ENCODE results near the gene KCNN3.

The KCNN3 gene

DNA sequence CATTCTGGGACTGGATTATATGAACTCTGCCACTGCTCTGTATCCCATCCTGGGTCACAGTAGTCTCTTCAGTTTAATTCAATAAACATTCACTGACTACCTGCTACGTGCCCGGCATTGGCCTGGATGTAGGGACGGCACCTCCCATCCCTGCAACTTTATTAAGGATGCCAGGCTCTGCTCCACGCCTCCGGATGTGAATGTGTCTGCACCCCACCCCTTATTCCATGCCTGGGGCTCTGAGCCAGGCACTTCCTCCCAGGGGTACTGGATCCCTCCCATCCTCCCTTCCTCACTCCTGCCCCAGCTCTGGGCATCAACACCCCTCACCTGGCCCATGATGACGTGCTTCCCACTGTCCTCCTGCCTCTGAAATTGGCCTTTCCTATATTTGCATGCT, 53.7 kb downstream of the KCNN3 start:
- no peak for DNase-seq (ENCODE audit: low read depth)

GRCh38 chr1:154813846-154814505, 56.1 kb downstream of the KCNN3 start:
- DNase-seq (ENCODE audit: low read depth): no peak

DNA sequence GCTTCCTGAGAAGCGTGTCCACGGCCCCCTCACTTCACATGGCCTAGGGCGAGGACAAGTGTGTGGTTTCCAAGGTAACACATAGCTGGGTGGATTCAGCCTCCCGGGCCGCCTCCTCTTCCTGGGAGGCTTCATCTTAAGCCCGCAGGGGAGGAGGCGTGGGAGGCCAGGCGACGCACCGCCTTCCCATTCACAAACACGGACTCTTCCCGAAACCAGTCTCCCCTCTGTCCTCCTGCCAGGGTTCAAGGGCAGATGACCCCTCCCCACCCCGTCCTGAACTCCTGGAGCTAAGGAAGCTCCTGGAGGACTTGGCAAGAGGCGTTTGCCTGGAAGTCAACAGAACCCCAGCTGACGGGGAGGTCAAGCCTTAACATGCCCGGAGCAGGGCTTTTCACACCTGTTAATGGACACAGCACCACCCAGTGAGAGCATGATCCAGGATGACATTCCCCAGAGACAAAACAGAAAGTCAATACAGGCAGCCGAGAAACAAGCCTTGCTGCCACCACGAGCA, 56.7 kb downstream of the KCNN3 start:
- DNase-seq (ENCODE audit: low read depth): no peak

GRCh38 chr1:154812877-154813276, 57.2 kb downstream of the KCNN3 start:
- no peak for DNase-seq (ENCODE audit: low read depth)

DNA sequence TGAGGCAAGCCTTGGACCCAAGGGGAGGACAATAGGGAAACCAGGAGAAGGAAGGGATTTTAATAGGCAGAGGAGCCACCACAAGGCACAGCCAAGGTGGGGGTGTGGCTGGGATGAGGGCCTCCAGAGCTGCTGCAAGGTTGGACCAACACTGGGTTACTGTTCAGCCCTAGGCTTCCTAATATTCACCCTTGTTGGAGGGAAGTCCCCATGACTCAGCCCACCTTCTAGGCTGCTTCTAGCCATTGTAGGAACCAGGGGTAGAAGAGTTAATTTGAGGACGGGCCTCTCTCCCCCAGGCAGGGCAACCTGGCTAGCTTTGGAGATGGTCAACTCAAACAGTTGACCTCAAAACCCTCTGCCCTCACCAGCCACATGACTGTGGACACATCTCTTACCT, 59.5 kb downstream of the KCNN3 start:
- no peak for DNase-seq (ENCODE audit: low read depth)

DNA sequence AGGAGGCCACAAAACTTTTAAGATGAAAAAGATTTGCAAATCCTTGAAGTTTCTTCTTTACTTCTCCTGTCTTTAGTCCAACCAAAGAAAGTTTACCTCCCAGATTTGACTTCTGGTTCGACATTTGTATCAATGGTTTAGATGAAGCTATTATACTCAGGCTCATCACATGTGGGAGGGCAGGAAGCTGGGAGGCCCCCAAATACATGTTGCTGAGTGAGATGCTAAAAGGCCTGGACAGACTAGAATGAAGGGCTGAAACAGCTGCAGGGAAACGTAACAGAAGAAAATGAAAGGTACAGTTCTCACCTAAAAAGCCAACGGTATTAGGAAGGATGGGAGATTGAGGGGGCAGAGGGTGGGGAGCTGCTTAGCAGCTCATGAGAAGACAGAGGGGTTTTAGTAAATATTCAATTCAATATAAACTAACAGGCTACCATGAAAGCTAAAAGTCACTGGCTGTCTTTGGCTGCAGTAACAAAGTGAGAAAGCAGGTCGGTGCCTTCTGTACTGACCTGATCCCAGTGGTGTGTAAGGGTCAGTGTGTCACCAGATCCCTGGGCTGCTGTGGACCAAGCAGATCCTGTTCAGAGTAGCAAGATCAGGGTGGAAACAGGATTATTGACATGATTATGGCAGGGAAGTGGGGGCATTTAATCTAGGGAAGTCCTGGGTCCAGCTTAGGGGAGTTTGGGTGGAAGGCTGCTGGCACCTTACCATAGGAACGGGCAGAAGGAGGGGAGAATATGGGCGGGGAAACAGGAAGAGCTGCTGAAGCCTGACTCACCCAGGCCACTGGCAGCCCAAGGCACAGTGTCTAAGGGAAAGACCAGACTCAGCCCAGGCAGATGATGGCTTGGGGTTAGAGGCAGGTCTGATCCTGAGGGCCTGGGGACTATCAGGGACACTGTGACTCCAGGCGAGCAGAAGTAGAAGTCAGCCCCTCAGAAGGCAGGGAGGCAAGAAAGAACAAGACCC, 60.4 kb downstream of the KCNN3 start:
- DNase-seq (ENCODE audit: low read depth): no peak

GRCh38 chr1:154808909-154809262, 61.2 kb downstream of the KCNN3 start:
- DNase-seq (ENCODE audit: low read depth): no peak

- DNase-seq (ENCODE audit: low read depth): no peak
Measured at GRCh38 chr1:154808261-154808908, 61.7 kb downstream of the KCNN3 start.

DNA sequence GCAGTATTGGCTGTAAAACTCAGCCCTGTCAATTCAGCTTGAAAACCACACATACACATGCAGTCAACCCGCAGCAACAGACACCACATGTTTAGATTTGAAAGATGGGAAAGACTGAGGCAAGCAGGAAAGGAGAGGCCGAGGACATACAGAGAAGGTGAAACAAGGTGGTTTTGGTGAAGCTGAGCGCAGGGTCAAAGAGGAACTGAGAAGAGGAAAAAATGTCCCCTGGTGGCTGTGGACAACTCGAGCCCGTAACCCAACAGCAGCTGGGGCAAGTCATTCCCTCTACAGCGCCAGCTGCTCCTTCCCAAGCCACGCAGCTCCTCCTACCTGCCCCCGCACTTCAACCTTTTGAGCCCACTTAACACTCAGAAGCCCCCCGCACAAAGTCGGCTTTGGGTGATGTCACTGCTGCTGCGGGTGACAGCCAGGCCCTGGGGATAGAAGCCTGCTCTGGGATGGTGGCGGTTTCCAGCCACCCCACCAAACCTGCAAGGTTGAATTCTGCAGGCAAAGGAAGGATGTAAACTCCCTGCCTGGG, 63.0 kb downstream of the KCNN3 start:
- DNase-seq (ENCODE audit: low read depth): no peak

- DNase-seq (ENCODE audit: low read depth): no peak
Measured at GRCh38 chr1:154806333-154806732, 63.7 kb downstream of the KCNN3 start.

DNA sequence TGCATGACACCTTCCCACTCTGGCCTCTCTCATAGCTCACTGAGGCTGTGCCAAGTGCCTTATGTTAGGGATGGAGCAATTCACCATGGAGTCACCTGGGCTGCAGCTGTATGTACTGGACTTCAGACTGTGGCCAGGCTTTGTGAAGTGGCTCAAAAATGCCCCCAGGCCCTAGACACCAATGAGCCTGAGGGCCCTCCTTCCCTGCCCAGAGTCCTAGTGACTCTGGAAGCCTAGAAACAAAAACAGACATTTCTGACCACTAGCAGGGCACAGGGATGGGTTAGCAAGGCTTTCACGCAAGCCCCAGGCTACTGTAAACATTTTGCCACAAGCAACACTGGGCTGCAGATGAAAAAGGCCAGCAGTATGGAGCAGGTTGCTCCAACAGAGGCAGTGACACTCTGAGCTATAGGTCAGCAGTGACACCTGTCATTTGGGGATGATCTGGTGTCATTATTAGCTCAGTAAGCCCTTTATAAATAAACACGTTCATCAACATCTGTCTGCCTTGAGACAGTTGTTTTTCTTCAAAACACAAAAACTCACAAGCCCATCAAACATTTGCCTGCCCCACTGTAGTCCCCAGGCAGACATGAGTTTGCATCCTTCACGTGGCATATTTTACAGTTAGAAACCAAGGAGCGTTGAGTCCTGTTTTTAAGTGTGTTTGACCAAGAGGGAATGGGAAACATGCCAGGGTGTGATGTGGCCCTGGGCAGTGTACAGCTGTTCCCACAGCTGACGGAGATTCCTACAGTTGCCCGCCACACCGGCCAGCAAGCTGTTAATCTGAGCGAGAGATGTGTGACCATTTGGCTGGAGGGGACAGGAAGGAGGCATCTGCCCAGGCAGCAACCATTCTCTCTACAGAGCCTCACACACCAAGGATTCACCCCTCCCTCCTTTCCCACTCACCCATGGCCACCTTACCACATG, 66.8 kb downstream of the KCNN3 start:
- no peak for DNase-seq (ENCODE audit: low read depth)

GRCh38 chr1:154802336-154802969, 67.6 kb downstream of the KCNN3 start:
- no peak for DNase-seq (ENCODE audit: low read depth)

GRCh38 chr1:154801234-154802011, 68.7 kb downstream of the KCNN3 start:
- DNase-seq (ENCODE audit: low read depth): no peak

GRCh38 chr1:154799188-154799587, 70.9 kb downstream of the KCNN3 start:
- no peak for DNase-seq (ENCODE audit: low read depth)

GRCh38 chr1:154798645-154799044, 71.4 kb downstream of the KCNN3 start:
- DNase-seq (ENCODE audit: low read depth): no peak

GRCh38 chr1:154797175-154797574, 72.9 kb downstream of the KCNN3 start:
- no peak for DNase-seq (ENCODE audit: low read depth)

DNA sequence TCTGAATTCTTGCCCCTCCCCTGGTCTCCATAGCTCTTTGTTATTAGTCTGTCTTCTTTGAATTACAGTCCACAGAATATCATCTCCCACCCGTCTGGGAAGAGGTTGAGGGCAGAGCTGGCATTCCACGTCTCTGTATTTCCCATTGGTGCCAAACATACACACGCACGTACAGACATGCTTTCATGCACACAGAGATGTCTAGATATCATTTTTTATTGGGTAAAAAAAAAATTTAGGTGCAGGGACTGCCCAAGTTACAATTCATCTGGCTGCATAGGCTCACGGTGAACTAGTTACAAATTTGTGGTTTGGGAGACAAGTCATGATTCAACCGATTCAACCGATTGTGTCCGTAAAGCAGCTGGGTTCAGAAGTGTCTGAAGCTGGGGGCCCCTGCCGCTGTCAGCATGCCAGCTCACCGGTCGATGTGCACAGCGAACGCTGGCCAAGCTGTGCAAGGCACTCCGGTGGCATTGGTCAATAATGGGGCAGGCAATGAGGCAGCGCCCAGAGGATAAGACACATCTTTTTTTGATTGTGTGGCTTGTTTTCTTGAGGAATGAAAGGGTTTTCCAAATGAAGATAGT, 73.7 kb downstream of the KCNN3 start:
- no peak for DNase-seq (ENCODE audit: low read depth)

- no peak for DNase-seq (ENCODE audit: low read depth)
Measured at GRCh38 chr1:154794608-154795007, 75.5 kb downstream of the KCNN3 start.

DNA sequence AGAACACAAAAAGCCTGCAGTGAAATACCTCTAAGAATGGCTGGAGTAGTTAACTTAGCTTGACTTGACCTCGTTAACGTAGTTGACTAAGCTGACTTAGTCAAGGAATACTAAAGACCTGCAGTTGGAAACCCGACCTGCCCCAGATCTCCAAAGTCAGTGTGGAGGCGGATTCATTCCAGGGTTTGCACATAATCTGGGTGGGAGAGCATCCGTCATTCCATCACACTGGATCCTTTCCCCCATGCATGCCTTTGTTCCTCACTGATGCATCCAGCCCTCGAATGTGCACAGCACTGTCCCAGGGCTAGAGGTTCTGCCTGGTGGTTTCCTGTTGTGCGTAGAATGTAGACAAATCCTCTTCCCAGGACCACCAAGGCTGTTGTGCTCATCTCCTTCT, 76.4 kb downstream of the KCNN3 start:
- no peak for DNase-seq (ENCODE audit: low read depth)

GRCh38 chr1:154792899-154793298, 77.2 kb downstream of the KCNN3 start:
- DNase-seq (ENCODE audit: low read depth): no peak

All from activated T-cell treated with anti-CD3 and anti-CD28 coated beads for 48 hours (primary cell).